GM21423 (cell line): ENCODE data around the gene PLA2G5.

Experiments used
- ATAC-seq: cut with Tn5 transposase; IDR thresholded peaks from one replicate; pipeline ENCODE4 v1.9.1; 2021; ENCODE audit warnings: mild to moderate bottlenecking, moderate library complexity; ENCODE audit not compliant: unreplicated experiment

The PLA2G5 gene

GRCh38 chr1:20089328-20090077, 19.5 kb downstream of the PLA2G5 start:
- no peak for ATAC-seq

- ATAC-seq: no peak
These were observed 20.1 kb downstream of the PLA2G5 start for GRCh38 chr1:20090119-20090518.

GRCh38 chr1:20090641-20091040, 20.6 kb downstream of the PLA2G5 start:
- ATAC-seq: no peak

GRCh38 chr1:20093303-20093702, 23.3 kb downstream of the PLA2G5 start:
- ATAC-seq: no peak

- ATAC-seq: no peak
These were observed 24.0 kb downstream of the PLA2G5 start for GRCh38 chr1:20093940-20094391.

- ATAC-seq: no peak
These were observed 25.8 kb downstream of the PLA2G5 start for GRCh38 chr1:20095564-20096434.

GRCh38 chr1:20096840-20097447, 26.9 kb downstream of the PLA2G5 start:
- ATAC-seq: no peak

- ATAC-seq: no peak
These were observed 29.5 kb downstream of the PLA2G5 start for GRCh38 chr1:20099533-20099932.

GRCh38 chr1:20100632-20101355, 30.8 kb downstream of the PLA2G5 start:
- no peak for ATAC-seq

- ATAC-seq: no peak
These were observed 32.9 kb downstream of the PLA2G5 start for GRCh38 chr1:20102875-20103274.

GRCh38 chr1:20105856-20106255, 35.9 kb downstream of the PLA2G5 start:
- ATAC-seq: no peak

- no peak for ATAC-seq
These were observed 37.4 kb downstream of the PLA2G5 start for GRCh38 chr1:20107351-20107750.

GRCh38 chr1:20107796-20108195, 37.8 kb downstream of the PLA2G5 start:
- no peak for ATAC-seq

- no peak for ATAC-seq
These were observed 38.6 kb downstream of the PLA2G5 start for GRCh38 chr1:20108366-20109123.

- ATAC-seq: no peak
These were observed 39.3 kb downstream of the PLA2G5 start for GRCh38 chr1:20109223-20109856.

GRCh38 chr1:20110679-20111078, 40.7 kb downstream of the PLA2G5 start:
- no peak for ATAC-seq

- no peak for ATAC-seq
These were observed 41.5 kb downstream of the PLA2G5 start for GRCh38 chr1:20111452-20111851.

- ATAC-seq: no peak
These were observed 42.4 kb downstream of the PLA2G5 start for GRCh38 chr1:20112279-20113000.

GRCh38 chr1:20114021-20114648, 44.1 kb downstream of the PLA2G5 start:
- no peak for ATAC-seq
